Fibroblast of skin of right biceps (primary cell): ENCODE results near the gene ROR2.
A peak's percentile ranks its signal among the peaks of the same experiment; 100 is the strongest.

Source experiments
- DNase-seq: peaks from one replicate; pipeline ENCODE4 v3.0.0-alpha.2; 2013

The ROR2 gene

GRCh38 chr9:91865041-91865440 lies 85.0 kb downstream of the ROR2 start:
- DNase-seq = no peak

GRCh38 chr9:91864380-91864779 lies 85.6 kb downstream of the ROR2 start:
- peak; percentile 68 for DNase-seq

DNA sequence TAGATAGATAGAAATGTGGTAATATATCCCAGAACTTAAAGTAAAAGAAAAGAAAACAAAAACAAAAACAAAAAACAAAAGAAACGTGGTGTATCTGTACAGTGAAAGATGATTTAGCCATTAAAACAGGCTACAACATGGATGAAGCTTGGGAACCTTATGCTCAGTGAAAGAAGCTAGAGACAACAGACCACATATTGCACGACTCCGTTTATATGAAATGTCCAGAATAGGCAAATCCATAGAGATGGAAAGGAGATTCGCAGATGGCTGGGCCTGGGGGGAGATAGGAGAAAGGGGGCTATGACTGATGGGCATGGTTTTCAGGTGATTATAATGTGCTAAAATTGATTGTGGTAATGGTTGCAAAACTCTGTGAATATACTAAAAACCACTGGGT lies 86.6 kb downstream of the ROR2 start:
- no peak for DNase-seq

GRCh38 chr9:91858213-91859030 lies 91.6 kb downstream of the ROR2 start:
- DNase-seq = no peak

GRCh38 chr9:91857291-91858212 lies 92.5 kb downstream of the ROR2 start:
- peak; percentile 63 for DNase-seq

DNA sequence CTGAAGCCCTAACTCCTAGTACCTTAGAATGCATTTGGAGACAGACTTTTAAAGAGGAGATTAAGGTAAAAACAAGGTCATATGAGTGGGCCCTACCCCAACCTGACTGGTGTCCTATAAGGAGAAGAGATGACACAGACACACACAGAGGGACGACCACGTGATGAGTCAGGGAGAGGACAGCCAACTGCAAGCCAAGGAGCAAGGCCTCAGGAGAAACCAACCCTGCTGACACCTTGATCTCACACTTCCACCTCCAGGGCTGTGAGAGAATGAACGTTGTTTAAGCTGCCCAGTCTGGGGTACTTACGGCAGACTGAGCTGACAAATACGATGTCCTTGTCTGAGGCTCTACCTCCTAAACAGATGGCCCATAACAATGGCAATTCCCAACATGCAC lies 93.6 kb downstream of the ROR2 start:
- DNase-seq = no peak

GRCh38 chr9:91855196-91855595 lies 94.8 kb downstream of the ROR2 start:
- no peak for DNase-seq

DNA sequence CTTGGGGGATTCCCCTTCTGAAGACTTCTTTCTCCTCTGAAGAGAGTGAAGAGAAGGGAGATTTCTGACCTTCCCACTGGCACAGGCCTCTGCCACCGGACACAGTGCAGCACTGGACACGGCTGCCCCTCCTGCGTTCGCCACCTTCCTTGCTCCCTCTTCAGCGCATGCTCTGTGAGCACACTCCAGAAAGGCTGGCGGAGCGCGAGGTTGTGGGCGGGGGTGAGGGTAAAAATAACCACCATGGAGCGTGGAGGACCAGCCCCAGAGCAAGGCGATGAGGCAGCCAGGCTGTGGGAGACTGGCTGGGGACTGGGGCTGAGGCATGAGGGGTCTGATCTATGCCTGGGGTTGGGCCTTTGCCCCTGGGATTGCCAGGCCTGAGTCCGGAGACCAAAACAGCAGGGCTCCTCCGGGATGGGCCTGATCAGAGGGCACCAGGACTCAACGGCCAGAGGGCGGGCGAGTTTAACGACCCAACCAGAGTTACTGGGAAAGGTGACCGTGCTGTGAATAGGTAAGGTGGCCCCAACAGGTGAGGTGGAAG lies 97.2 kb downstream of the ROR2 start:
- DNase-seq = no peak

DNA sequence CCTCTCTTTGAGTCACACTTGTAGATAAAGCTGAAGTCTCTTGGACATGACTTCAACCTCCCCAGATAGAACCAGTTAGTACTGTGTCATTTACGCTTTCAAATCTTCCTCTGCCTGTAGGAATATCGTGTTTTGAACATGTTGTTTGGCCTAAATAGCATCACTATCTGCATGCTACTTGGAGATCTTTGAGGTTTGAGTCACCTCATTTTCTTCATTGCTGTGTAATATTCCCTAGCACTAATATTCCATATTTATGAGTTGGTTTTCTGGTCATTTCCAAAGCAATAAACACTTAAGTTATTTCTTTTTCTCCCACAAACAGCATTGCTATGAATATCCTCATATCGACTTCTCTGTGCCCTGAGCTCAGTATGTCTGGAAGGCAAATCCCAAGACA lies 100.3 kb downstream of the ROR2 start:
- no peak for DNase-seq

DNA sequence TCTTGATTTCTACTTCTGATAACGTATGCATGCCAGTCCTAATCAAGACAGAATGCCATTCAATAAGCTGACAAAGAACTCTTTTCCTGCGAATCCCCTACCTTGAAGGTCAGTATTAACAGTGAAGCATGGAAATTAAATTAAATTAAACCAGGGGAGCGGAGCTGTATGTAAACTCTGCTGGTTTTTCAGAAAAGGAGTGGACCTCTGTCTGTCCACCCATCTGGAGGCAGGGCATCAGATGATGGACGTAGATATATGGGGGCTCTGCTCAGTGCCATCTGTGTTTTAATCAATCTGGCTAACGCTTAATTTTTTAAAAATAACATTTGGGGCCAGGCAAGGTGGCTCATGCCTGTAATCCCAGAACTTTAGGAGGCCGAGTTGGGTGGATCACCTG lies 101.9 kb downstream of the ROR2 start:
- DNase-seq = no peak

DNA sequence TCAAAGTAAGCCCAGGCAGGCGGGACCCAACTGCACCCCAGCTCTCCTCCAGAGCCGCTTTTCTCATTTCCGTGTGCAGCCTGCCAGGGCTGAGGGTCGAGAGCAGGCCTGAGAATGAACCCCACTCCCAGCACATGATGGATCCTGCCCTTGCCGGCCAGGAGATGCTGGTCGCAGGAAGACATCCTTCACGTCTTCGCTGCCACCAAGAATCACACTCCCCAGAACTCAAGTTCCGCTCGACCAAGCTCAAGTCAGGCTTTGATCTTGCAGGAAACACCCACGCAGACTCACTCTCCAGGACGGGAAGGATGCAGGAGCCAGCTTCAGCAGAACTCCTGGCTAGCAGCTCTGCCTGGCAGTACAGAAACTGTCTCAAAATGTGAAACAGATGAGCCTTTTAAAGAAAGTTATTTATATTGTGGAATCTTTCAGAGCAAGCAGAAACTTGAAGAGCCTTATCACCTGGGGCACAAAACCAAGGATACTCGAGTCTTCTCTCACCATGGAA lies 102.4 kb downstream of the ROR2 start:
- DNase-seq = peak; percentile 66

DNA sequence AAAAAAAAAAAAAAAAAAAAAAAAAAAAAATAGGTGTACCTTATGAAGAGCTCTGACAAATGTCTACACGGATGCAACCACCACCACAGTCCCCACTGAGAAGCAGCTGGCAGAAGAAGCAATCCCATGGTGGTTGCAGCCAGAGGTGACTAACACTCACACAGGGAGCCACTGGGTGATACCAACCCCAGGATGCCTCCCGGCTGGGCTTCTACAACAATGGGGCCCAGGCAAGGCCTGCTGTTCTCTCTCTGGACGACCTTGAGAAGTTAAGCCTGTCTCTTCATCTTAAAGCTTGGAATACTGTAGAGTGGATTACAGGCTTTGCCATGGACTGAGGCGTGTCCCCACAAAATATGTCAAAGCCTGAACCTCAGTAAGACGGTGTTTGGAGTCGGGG lies 104.1 kb downstream of the ROR2 start:
- DNase-seq = no peak

DNA sequence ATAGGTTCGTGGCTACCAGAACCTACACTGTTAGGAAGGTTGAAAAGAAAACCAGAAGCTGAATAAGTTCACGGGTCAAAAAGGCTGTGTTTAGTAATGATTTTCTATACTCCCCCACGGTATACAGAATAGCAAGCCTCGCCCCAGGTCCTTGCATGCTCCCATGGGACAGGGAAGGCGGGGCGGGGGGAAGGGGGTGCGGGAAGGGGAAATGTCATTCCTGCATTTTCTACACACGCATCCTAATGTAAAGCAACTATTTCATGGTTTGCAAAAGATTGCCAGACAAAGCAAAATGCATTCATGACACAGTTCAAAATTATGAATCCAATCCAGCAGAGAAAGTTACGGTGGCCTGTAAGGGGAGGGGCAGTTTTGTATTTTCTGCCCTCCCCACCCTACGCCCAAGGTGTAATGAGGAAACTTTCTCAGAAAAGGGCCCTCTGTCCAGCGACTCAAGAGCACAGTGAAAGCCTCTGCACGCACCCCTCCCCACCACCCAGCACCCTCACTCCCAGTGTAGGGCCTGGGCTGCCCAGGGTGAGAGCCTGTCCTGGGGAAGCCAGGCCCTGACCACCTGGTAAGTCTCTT lies 105.2 kb downstream of the ROR2 start:
- DNase-seq = peak; percentile 67

GRCh38 chr9:91844190-91844589 lies 105.8 kb downstream of the ROR2 start:
- DNase-seq = no peak

- no peak for DNase-seq
Measured at GRCh38 chr9:91843623-91844148, 106.3 kb downstream of the ROR2 start.

- DNase-seq = no peak
Measured at GRCh38 chr9:91843093-91843492, 106.9 kb downstream of the ROR2 start.

GRCh38 chr9:91842358-91843049 lies 107.5 kb downstream of the ROR2 start:
- DNase-seq = no peak

GRCh38 chr9:91841591-91841990 lies 108.4 kb downstream of the ROR2 start:
- DNase-seq = no peak

DNA sequence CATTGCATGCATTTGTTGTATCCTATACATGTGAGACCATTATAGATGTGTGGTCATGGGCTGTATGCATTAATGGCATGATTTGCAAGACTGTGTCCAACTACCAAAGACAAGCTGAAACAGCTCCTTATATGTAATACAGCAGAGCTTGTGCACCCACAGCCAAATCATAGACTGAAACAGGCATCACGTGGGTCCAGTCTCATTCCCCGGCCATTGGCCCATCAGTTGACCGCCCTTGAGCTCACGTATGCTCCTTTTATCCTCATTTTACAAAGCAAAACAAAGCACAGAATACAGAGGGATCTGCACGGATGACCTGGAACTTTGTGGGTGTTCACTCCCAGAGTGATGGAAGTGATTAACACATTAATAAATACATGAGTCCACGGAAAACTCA lies 109.1 kb downstream of the ROR2 start:
- no peak for DNase-seq

GRCh38 chr9:91840469-91840868 lies 109.6 kb downstream of the ROR2 start:
- DNase-seq = no peak

- DNase-seq = no peak
Measured at GRCh38 chr9:91839926-91840465, 110.0 kb downstream of the ROR2 start.
